ENCODE results near the gene REXO2. TPM values are rescaled to one million over a fixed set of nuclear protein-coding genes. Genes with fewer than 3 reads are reported as not detected.

REXO2 gene
- polyA plus RNA-seq, 1 experiment = 401 TPM

DNA sequence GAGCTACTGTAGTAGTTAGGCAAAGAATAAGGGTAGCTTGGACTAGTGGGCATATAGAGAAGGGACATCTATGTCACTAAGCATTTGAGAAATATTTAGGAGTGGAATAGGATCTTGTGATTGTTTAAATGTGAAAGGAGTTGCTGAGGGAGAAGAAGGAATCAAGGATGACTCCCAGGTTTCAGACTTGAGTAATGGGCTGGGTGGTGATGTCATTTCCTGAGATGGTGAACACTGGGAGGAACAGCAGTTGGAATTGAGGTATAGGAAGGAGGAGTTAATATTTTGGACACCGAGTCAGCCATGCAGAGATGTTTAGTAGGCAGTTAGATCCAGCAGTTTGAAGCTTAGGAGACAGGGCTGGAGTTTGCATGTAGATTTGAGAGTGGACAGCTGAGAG, 40.1 kb downstream of the REXO2 start:
- Histone ChIP-seq H3K9me3 (ENCODE audit: control insufficient read depth, insufficient read depth, low read length) (no peaks in the 10 kb centered on the region), H3K4me3 (ENCODE audit: low read depth, low read length) (no peak overlapping the region), H3K27me3 (ENCODE audit: control insufficient read depth, insufficient read depth, low read length) (no peaks in the 10 kb centered on the region), H3K27ac (ENCODE audit: low read depth, low read length) (no peak overlapping the region)
- ChIA-PET POLR2A (no interaction called here), CTCF (interaction anchor here (2.3 kb wide), 1 partner anchor 139 kb away, joined by 7 read pairs; no protein-coding TSS in a partner anchor)
- TF ChIP-seq, protein P1, sequence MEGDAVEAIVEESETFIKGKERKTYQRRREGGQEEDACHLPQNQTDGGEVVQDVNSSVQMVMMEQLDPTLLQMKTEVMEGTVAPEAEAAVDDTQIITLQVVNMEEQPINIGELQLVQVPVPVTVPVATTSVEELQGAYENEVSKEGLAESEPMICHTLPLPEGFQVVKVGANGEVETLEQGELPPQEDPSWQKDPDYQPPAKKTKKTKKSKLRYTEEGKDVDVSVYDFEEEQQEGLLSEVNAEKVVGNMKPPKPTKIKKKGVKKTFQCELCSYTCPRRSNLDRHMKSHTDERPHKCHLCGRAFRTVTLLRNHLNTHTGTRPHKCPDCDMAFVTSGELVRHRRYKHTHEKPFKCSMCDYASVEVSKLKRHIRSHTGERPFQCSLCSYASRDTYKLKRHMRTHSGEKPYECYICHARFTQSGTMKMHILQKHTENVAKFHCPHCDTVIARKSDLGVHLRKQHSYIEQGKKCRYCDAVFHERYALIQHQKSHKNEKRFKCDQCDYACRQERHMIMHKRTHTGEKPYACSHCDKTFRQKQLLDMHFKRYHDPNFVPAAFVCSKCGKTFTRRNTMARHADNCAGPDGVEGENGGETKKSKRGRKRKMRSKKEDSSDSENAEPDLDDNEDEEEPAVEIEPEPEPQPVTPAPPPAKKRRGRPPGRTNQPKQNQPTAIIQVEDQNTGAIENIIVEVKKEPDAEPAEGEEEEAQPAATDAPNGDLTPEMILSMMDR (IDR thresholded peaks at IDR 0.05; ENCODE audit: low read depth, low read length) = no peak
- no peak for DNase-seq (ENCODE audit: low read depth, low spot score)

DNA sequence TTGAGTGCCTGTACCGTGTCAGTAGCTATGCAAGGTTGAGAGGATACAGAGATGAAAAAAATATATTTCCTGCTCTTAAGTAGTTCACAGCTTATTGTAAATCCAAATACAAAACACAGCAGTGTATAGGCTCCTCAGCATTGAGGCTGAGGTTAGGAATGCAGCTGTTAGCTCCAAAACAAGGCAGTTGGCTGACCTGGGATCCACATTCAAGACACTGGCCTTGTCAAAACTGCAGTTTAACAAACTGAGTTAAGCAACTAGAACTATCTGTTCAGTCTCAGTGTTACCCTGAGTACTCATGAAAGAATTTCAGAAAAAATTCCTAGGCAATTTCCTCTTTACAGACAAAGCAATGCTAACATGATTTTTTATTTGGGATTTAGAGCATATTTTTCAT, 42.8 kb downstream of the REXO2 start:
- DNase-seq (ENCODE audit: low read depth, low spot score) = no peak
- CTCF ChIA-PET = no interaction called here

DNA sequence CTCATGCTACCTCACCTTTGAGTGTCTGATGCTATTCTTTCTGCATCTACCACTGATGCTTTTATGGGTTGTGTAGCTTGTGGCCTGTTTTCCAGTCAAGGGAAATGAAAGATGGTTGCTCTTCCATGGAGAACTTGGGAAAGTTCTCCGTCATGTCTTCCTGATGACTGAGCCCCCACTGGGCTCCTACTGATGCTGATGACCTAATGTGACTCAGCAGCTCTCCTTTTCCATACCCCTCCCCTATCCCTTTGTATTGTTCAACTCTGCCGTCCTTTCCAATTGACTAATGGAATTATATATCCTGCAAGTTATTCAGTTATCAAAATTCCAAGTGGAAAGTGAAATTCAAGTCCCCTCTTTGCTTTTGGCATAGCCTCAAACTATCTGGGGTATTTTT, 44.7 kb downstream of the REXO2 start:
- Histone ChIP-seq H3K27ac (ENCODE audit: low read depth, low read length) (no peak overlapping the region), H3K9me3 (ENCODE audit: control insufficient read depth, insufficient read depth, low read length) (no peaks in the 10 kb centered on the region), H3K4me3 (ENCODE audit: low read depth, low read length) (no peak overlapping the region), H3K27me3 (ENCODE audit: control insufficient read depth, insufficient read depth, low read length) (no peaks in the 10 kb centered on the region)
- POLR2A ChIA-PET = no interaction called here
- TF ChIP-seq, protein P1 (IDR thresholded peaks at IDR 0.05; ENCODE audit: low read depth, low read length) = no peak
- no peak for DNase-seq (ENCODE audit: low read depth, low spot score)
- CTCF ChIA-PET = no interaction called here

More for the DNA sequence above, 42.8 kb downstream of the REXO2 start:
- Histone ChIP-seq H3K27ac (ENCODE audit: low read depth, low read length) (no peak overlapping the region), H3K27me3 (ENCODE audit: control insufficient read depth, insufficient read depth, low read length) (no peaks in the 10 kb centered on the region), H3K4me3 (ENCODE audit: low read depth, low read length) (no peak overlapping the region), H3K9me3 (ENCODE audit: control insufficient read depth, insufficient read depth, low read length) (no peaks in the 10 kb centered on the region)
- TF ChIP-seq, protein P1 (IDR thresholded peaks at IDR 0.05; ENCODE audit: low read depth, low read length) = no peak
- POLR2A ChIA-PET = no interaction called here

DNA sequence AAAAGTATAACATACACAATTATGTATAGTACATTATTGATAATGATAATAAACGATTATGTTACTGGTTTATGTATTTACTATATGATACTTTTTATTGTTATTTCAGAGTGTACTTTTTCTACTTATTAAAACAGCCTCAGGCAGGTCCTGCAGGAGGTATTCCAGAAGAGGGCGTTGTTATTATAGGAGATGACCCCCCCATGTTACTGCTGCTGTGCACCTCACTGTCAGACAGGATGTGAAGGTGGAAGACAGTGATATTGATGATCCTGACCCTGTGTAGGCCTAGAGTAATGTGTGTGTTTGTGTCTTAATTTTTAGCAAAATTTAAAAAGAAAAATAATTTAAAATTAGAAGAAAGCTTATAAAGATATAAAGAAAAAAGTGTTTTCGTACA, 57.6 kb downstream of the REXO2 start:
- no peaks in the 10 kb centered on the region for H3K27me3 ChIP-seq (ENCODE audit: control insufficient read depth, insufficient read depth, low read length)
- no peak for DNase-seq (ENCODE audit: low read depth, low spot score)
- ChIA-PET CTCF (no interaction called here), POLR2A (no interaction called here)
- H3K4me3 ChIP-seq (ENCODE audit: low read depth, low read length) = no peak overlapping the region
- TF ChIP-seq, protein P1 (IDR thresholded peaks at IDR 0.05; ENCODE audit: low read depth, low read length) = no peak
- no peaks in the 10 kb centered on the region for H3K9me3 ChIP-seq (ENCODE audit: control insufficient read depth, insufficient read depth, low read length)
- H3K27ac ChIP-seq (ENCODE audit: low read depth, low read length) = no peak overlapping the region

DNA sequence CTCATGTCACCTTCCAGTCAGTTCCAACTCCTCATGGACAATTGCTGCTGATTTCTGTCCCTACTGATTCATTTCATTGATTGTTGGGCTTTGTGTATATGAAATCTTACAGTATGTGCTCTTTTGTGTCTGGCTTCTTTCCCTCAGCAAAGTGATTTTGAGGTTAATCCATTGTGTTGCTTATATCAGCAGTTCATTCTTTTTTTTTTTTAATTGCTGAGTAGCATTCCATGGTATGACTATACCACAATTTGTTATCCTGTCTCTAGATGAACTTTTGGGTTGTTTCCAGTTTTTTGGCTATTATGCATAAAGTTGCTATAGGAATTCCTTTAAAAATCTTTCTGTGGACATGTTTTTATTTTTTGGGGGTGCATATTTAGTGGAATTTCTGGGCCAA, 60.5 kb downstream of the REXO2 start:
- TF ChIP-seq, protein P1 (IDR thresholded peaks at IDR 0.05; ENCODE audit: low read depth, low read length) = no peak
- DNase-seq (ENCODE audit: low read depth, low spot score) = no peak
- ChIA-PET POLR2A (no interaction called here), CTCF (no interaction called here)
- H3K4me3 ChIP-seq (ENCODE audit: low read depth, low read length) = no peak overlapping the region
- H3K9me3 ChIP-seq (ENCODE audit: control insufficient read depth, insufficient read depth, low read length) = no peaks in the 10 kb centered on the region
- no peak overlapping the region for H3K27ac ChIP-seq (ENCODE audit: low read depth, low read length)
- H3K27me3 ChIP-seq (ENCODE audit: control insufficient read depth, insufficient read depth, low read length) = no peaks in the 10 kb centered on the region

Other genes with a start within 250 kb of the REXO2 start
- gene NNMT, start 143.1 kb upstream of the REXO2 start, polyA plus RNA-seq (2011; rRNA removed) = 188 and 217 TPM in 2 replicates
- 3.8 and 4.5 TPM in 2 replicates for gene C11orf71, start 39.0 kb upstream of the REXO2 start, polyA plus RNA-seq (2011; rRNA removed)
- 57.1 and 59.8 TPM in 2 replicates for gene RBM7, start 38.8 kb upstream of the REXO2 start, polyA plus RNA-seq (2011; rRNA removed)
- not detected in 2 replicates for gene NXPE1, start 120.4 kb downstream of the REXO2 start, polyA plus RNA-seq (2011; rRNA removed)
- gene NXPE4, start 156.3 kb downstream of the REXO2 start, polyA plus RNA-seq (2011; rRNA removed) = not detected in 2 replicates
- gene NXPE2, start 239.1 kb downstream of the REXO2 start, polyA plus RNA-seq (2011; rRNA removed) = 0.04 TPM in 1 of 2 replicates, not detected in the other